Keratinocyte (primary cell): ENCODE measurements around the gene CDH13. TPM values are rescaled to one million over a fixed set of nuclear protein-coding genes. Genes with fewer than 3 reads are reported as not detected.

Source experiments
- DNase-seq: peaks from one replicate; pipeline ENCODE4 v3.0.0-alpha.2; 2011; ENCODE audit warnings: low read depth, missing footprints, low spot score
- FAIRE-seq: peaks from 2 replicates; lab custom pipeline; 2011; peaks lifted over from hg19 to GRCh38; lab: Jason Lieb, UNC
- H2AFZ ChIP-seq: 2 replicates; pipeline ENCODE4 v1.6.0; 2012; ENCODE audit warnings: low read length, control low read depth, inconsistent platforms; ENCODE audit not compliant: control insufficient read depth
- H3K27ac ChIP-seq: 2 replicates; pipeline ENCODE4 v1.5.1; 2011; ENCODE audit warnings: low read length; ENCODE audit not compliant: control insufficient read depth, insufficient read depth
- H3K27me3 ChIP-seq: 3 replicates; pipeline ENCODE4 v1.6.0; 2011; ENCODE audit warnings: low read length; ENCODE audit not compliant: control insufficient read depth, insufficient read depth; ENCODE audit errors: extremely low read depth
- H3K36me3 ChIP-seq, 2 experiments: 2 replicates in 1 of 2; 3 replicates in 1 of 2; pipeline ENCODE4 v1.5.1; 2011; ENCODE audit warnings: low read length in 2 of 2, mild to moderate bottlenecking in 1 of 2; ENCODE audit not compliant: control insufficient read depth in 2 of 2, insufficient read depth in 2 of 2; ENCODE audit errors: extremely low read depth in 1 of 2
- H3K4me1 ChIP-seq: 3 replicates; pipeline ENCODE4 v1.5.1; 2011; ENCODE audit warnings: low read length; ENCODE audit not compliant: control insufficient read depth, insufficient read depth; ENCODE audit errors: extremely low read depth
- H3K4me2 ChIP-seq: 3 replicates; pipeline ENCODE4 v1.6.0; 2011; ENCODE audit warnings: low read depth, low read length; ENCODE audit not compliant: control insufficient read depth, insufficient read depth; ENCODE audit errors: extremely low read depth
- H3K4me3 ChIP-seq, 3 experiments: fragments of 200-600 bp in 1 of 3; sonication (generic) in 1 of 3; 2 replicates in 2 of 3; 3 replicates in 1 of 3; pipeline ENCODE4 v1.5.1; 2011 to 2016; ENCODE audit warnings: low read length in 3 of 3, mild to moderate bottlenecking in 3 of 3, control low read depth in 2 of 3, inconsistent platforms in 1 of 3, low read depth in 1 of 3, mixed read lengths in 1 of 3, mixed run types in 1 of 3, moderate library complexity in 1 of 3; ENCODE audit not compliant: control insufficient read depth in 2 of 3, insufficient read depth in 2 of 3; ENCODE audit errors: extremely low read depth in 1 of 3
- H3K79me2 ChIP-seq: 2 replicates; pipeline ENCODE4 v1.6.0; 2012; ENCODE audit warnings: low read length; ENCODE audit not compliant: control insufficient read depth, insufficient read depth
- H3K9ac ChIP-seq: 3 replicates; pipeline ENCODE4 v1.6.0; 2011; ENCODE audit warnings: low read length; ENCODE audit not compliant: control insufficient read depth, insufficient read depth; ENCODE audit errors: extremely low read depth
- H3K9me1 ChIP-seq: 3 replicates; pipeline ENCODE4 v1.6.0; 2011; ENCODE audit warnings: low read length; ENCODE audit not compliant: control insufficient read depth, insufficient read depth; ENCODE audit errors: extremely low read depth
- H3K9me3 ChIP-seq: 2 replicates; pipeline ENCODE4 v1.5.1; 2012; ENCODE audit warnings: low read depth, low read length; ENCODE audit not compliant: control insufficient read depth
- H4K20me1 ChIP-seq: 3 replicates; pipeline ENCODE4 v1.6.0; 2011; ENCODE audit warnings: low read length; ENCODE audit not compliant: control insufficient read depth, insufficient read depth; ENCODE audit errors: extremely low read depth
- EZH2 ChIP-seq: IDR thresholded peaks from one replicate; pipeline ENCODE4 v1.6.1; 2012; ENCODE audit warnings: inconsistent platforms, mild to moderate bottlenecking, low read length, moderate library complexity
- dilution Hi-C: fragments of 300-500 bp; cut with MboI; formaldehyde crosslinking; loops from one replicate; pipeline ENCODE4 v1.7.0; 2020; ENCODE audit warnings: low sequenced_read_pairs; ENCODE audit not compliant: extremely low pct_ligation_motif_present
- polyA plus RNA-seq, 5 experiments: library from polyadenylated mRNA; depleted of rRNA in 3 of 5; stranded (reverse) in 3 of 5; stranded (forward) in 1 of 5; unstranded in 1 of 5; fragments of >200 nt; gene quantifications; 1 replicate in 1 of 5; 2 replicates in 3 of 5; 3 replicates in 1 of 5; pipeline versions ENCODE4 v1.2.1 to v1.2.3, GENCODE V29; 2011 to 2012; ENCODE audit warnings: missing spikeins in 2 of 5, low read depth in 1 of 5, low replicate concordance in 1 of 5
- TF ChIP-seq, protein P1 (sequence below), 3 experiments: IDR thresholded peaks in 1 of 3; conservative IDR thresholded peaks in 1 of 3; optimal IDR thresholded peaks in 1 of 3; 2 replicates in 2 of 3; 3 replicates in 1 of 3; pipeline versions ENCODE3 to v1.5.1; 2011; ENCODE audit warnings: low read length in 3 of 3, mild to moderate bottlenecking in 3 of 3, moderate library complexity in 2 of 3, control low read depth in 1 of 3, inconsistent platforms in 1 of 3; ENCODE audit not compliant: insufficient read depth in 2 of 3; ENCODE audit errors: extremely low read depth in 1 of 3

Gene CDH13
- polyA plus RNA-seq, 1 donor (not counting 4 experiments of a cell fraction or from before 2014, with no cell fraction given), result 111 TPM

DNA sequence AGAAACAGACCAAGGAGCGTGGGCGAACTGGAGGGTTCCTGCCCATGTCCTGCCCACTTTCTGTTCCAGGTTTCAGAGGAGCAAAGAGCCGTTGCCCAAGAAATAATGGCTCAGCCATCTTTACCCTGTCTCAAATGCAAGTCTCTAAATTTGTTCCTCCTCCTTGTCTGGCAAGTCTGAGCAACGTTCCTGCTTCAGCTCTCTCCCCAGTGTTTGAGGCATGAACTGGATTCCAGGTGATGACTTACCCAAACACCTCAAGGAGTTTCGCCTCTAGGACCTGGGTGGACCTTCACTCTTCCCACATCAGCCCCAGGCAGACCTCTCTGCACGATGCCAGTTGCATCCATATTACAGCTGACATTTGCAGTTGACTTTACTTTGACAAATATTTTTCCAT, 659.2 kb downstream of the CDH13 start:
- H3K4me1 ChIP-seq, result no peaks in the 10 kb centered on the region
- H3K9ac ChIP-seq, result no peak overlapping the region
- no peak for FAIRE-seq
- H3K27me3 ChIP-seq, result no peaks in the 10 kb centered on the region
- H3K79me2 ChIP-seq, result no peaks in the 10 kb centered on the region
- dilution Hi-C loops, result no loop called here
- H4K20me1 ChIP-seq, result no peaks in the 10 kb centered on the region
- H3K9me1 ChIP-seq, result peaks cover 5% of the 10 kb centered on the region
- TF ChIP-seq, protein P1, sequence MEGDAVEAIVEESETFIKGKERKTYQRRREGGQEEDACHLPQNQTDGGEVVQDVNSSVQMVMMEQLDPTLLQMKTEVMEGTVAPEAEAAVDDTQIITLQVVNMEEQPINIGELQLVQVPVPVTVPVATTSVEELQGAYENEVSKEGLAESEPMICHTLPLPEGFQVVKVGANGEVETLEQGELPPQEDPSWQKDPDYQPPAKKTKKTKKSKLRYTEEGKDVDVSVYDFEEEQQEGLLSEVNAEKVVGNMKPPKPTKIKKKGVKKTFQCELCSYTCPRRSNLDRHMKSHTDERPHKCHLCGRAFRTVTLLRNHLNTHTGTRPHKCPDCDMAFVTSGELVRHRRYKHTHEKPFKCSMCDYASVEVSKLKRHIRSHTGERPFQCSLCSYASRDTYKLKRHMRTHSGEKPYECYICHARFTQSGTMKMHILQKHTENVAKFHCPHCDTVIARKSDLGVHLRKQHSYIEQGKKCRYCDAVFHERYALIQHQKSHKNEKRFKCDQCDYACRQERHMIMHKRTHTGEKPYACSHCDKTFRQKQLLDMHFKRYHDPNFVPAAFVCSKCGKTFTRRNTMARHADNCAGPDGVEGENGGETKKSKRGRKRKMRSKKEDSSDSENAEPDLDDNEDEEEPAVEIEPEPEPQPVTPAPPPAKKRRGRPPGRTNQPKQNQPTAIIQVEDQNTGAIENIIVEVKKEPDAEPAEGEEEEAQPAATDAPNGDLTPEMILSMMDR (optimal IDR thresholded peaks at IDR 0.05 in 1 of 3, IDR thresholded peaks at IDR 0.05 in 1 of 3, conservative IDR thresholded peaks at IDR 0.05 in 1 of 3; ENCODE audit: extremely low read depth in 1 of 3, insufficient read depth in 2 of 3, low read length in 3 of 3), result no peak
- TF ChIP-seq EZH2, result no peak
- no peak overlapping the region for H3K4me2 ChIP-seq
- no peak overlapping the region for H3K27ac ChIP-seq
- no peaks in the 10 kb centered on the region for H3K9me3 ChIP-seq
- no peak overlapping the region for H2AFZ ChIP-seq
- no peak overlapping the region for H3K4me3 ChIP-seq
- H3K36me3 ChIP-seq, result peaks cover 0 to 2% of the 10 kb centered on the region in 2 experiments
- no peak for DNase-seq

DNA sequence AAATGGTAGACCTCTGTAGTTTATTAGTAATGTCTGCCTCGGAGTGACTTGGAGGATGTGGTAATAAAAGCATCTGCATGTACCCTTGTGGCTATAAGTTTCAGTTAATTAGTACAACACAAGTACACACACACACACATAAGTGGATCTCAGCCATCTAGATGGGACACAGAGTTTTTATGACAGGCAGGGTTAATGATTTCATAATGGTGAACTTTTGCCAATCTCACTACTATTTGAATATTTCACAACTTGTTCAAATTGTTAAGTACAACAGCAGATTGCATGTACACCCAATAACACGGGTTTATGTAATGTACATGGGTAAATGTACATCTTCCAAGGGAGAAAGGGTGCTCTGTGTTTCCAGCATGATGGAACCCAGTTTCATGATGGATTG, 669.7 kb downstream of the CDH13 start:
- no peak for DNase-seq
- H3K9me1 ChIP-seq, result no peaks in the 10 kb centered on the region
- FAIRE-seq, result no peak
- H3K9me3 ChIP-seq, result no peaks in the 10 kb centered on the region
- no peak overlapping the region for H3K4me2 ChIP-seq
- no peak overlapping the region for H3K9ac ChIP-seq
- H3K27ac ChIP-seq, result no peak overlapping the region
- dilution Hi-C loops, result no loop called here
- TF ChIP-seq EZH2, result no peak
- TF ChIP-seq, protein P1 (optimal IDR thresholded peaks at IDR 0.05 in 1 of 3, IDR thresholded peaks at IDR 0.05 in 1 of 3, conservative IDR thresholded peaks at IDR 0.05 in 1 of 3; ENCODE audit: extremely low read depth in 1 of 3, insufficient read depth in 2 of 3, low read length in 3 of 3), result no peak
- H3K4me3 ChIP-seq, result no peak overlapping the region
- H3K27me3 ChIP-seq, result no peaks in the 10 kb centered on the region
- H3K79me2 ChIP-seq, result no peaks in the 10 kb centered on the region
- H4K20me1 ChIP-seq, result no peaks in the 10 kb centered on the region
- H2AFZ ChIP-seq, result no peak overlapping the region
- H3K36me3 ChIP-seq, result no peaks in the 10 kb centered on the region
- H3K4me1 ChIP-seq, result no peaks in the 10 kb centered on the region
